IPS-18c (cell line): ENCODE data around the gene KIAA1549.

ENCODE experiments used
- H3K4me3 ChIP-seq: 2 replicates; pipeline ENCODE4 v1.7.0; 2013; ENCODE audit warnings: low read depth, mild to moderate bottlenecking, low read length, moderate library complexity; ENCODE audit not compliant: insufficient read depth
- H3K9me3 ChIP-seq: one replicate; pipeline ENCODE4 v1.6.1; 2013; ENCODE audit warnings: mild to moderate bottlenecking, low read length, moderate library complexity; ENCODE audit not compliant: control insufficient read depth, insufficient read depth

The KIAA1549 gene

DNA sequence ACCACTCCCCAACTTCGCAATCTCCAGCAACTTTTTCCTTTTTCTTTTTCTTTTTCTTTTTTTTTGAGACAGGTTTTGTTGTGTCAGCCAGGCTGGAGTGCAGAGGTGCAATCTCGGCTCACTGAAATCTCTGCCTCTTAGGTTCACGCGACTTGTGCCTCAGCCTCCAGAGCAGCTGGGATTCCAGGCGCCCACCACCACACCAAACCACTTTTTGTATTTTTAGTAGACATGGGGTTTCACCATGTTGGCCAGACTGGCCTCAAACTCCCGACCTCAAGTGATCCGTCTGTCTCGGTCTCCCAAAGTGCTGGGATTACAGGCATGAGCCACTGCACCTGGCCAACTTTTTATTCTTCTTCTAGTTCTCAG is 55.0 kb downstream of the KIAA1549 start:
- no peak overlapping the region for H3K4me3 ChIP-seq
- no peaks in the 10 kb centered on the region for H3K9me3 ChIP-seq

DNA sequence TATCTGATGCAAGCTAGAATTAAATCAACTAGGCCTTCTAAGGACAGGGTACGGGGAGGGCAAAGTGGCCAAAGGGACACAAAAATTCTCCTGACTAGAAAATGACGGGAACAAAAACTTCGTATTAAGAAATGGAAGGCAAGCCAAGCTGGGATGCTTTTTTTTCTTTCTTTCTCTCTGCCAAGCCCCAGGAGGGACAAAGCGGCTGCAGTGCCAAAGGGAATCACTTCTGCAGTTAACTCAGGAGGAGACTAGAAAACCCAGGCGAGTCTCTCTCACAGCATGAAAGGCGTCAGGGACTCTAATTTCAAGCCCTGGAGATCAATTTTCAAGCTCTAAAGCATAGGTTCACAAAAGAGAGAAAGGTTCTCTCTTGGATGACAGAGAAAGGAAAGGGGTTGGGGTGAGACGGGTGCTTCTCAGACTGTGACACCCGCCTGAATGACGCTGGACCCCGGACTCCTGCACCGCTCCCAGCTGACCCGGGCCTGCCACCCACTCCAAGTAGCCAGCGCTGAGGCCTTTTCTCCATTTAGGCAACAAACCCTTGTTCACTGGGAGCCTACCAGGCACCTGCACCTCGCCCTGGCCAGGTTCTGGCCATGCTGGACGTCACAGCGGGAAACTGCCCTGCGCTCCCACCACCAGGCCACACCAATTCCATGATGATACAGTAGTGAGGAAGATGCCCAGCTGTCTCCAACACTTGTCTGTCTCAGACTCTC is 56.5 kb downstream of the KIAA1549 start:
- no peaks in the 10 kb centered on the region for H3K9me3 ChIP-seq
- no peak overlapping the region for H3K4me3 ChIP-seq

DNA sequence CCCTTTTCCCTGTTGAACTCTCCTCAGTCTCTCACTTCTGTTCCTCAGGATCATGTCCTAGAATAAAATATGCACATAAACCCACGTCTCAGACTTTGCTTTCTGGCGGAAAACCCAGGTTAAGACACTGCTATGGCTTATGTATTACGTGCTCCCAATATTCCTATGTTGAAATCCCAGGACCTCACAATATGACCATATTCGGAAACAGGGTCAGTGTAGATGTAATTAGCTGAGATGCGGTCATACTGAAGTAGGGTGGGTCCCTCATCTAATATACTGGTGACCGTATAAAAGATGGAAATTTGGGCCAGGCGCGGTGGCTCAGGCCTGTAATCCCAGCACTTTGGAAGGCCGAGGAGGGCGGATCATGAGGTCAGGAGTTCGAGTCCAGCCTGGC is 59.9 kb downstream of the KIAA1549 start:
- no peak overlapping the region for H3K4me3 ChIP-seq
- no peaks in the 10 kb centered on the region for H3K9me3 ChIP-seq

GRCh38 chr7:138919911-138920310 is 61.3 kb downstream of the KIAA1549 start:
- Histone ChIP-seq H3K4me3 (no peak overlapping the region), H3K9me3 (no peaks in the 10 kb centered on the region)

DNA sequence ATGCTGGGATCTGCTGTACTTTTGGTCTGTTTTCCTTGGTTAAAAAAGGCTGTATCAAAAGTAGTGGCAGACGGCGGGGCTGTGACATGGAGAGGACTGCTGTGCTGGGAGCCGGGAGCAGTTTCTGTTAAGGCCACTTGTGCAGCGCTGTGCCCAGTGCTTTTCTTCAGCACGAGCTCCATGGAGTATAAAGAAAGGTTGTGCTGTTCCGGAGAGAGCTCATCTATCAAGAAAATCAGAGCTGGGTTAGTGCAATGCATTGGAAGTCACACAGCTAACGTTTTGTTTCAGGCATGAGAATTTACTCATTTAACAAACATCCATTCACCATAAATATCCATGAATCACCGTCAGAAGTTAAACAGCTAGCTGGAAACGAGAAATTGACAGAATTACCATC is 62.0 kb downstream of the KIAA1549 start:
- Histone ChIP-seq H3K9me3 (no peaks in the 10 kb centered on the region), H3K4me3 (no peak overlapping the region)

GRCh38 chr7:138918756-138919155 is 62.4 kb downstream of the KIAA1549 start:
- no peak overlapping the region for H3K4me3 ChIP-seq
- no peaks in the 10 kb centered on the region for H3K9me3 ChIP-seq

DNA sequence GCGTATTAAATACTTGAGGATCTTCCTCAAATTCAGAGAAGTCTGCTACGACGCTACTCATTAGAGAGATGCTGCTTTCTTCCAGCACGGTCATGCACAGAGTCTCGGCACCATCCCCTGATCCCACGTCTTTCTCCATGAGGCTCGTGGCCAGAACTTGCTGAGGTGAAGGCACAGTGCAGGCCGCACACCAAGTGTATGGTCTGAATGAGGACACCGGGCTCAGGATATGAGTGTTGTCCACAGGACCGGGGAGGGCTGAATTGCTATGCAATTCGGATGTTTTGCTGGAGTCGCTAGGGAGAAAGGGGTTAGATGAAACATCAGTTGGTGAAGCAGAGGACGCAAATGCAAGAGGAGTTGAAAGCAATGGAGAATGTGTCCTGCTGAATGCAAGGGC is 63.0 kb downstream of the KIAA1549 start:
- no peaks in the 10 kb centered on the region for H3K9me3 ChIP-seq
- no peak overlapping the region for H3K4me3 ChIP-seq

DNA sequence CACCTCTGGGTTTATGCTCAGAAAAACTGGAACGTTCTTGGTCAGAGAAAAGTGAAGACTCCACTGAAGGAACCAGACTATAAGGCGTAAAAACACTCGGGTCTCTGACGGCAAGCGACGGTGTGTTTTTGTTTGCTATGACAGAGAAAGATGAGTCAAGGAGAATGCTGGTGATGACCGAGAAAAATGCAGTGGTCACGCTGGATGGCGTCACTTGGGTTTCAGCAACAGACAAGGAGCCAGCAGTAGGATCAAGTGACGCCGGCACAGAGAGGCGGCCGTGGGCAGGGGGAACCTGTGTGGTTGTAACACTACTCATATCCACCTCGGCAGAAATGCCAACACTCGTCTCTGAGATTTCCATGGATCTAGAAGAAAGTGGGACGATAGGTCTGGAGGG is 63.4 kb downstream of the KIAA1549 start:
- no peaks in the 10 kb centered on the region for H3K9me3 ChIP-seq
- no peak overlapping the region for H3K4me3 ChIP-seq

- H3K4me3 ChIP-seq = no peak overlapping the region
Measured at GRCh38 chr7:138916731-138917130, 64.5 kb downstream of the KIAA1549 start.

GRCh38 chr7:138916275-138916674 is 64.9 kb downstream of the KIAA1549 start:
- H3K4me3 ChIP-seq = no peak overlapping the region

More at GRCh38 chr7:138916731-138917130, 64.5 kb downstream of the KIAA1549 start:
- no peaks in the 10 kb centered on the region for H3K9me3 ChIP-seq

DNA sequence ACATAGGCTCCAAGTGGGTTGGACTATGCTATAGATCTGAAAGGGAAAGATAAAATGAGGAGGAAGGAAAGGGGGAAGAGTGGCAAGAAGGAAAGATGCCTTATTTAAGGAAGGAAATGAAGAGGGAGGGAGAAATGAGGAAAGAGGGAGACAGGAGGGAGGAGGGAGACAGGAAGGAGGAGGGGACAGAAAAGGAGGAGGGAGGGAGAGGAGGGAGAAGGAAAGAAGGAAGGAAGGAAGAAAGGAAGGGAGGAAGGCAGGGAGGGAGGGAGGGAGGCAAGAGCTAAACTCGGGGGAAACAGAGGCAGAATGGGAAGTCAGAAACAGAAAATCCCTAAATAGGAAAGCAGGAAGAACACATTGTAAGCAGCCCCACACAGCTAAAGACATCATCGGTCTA is 67.4 kb downstream of the KIAA1549 start:
- H3K4me3 ChIP-seq = no peak overlapping the region
- H3K9me3 ChIP-seq = no peaks in the 10 kb centered on the region

More at GRCh38 chr7:138916275-138916674, 64.9 kb downstream of the KIAA1549 start:
- H3K9me3 ChIP-seq = no peaks in the 10 kb centered on the region

GRCh38 chr7:138911007-138911406 is 70.2 kb downstream of the KIAA1549 start:
- no peaks in the 10 kb centered on the region for H3K9me3 ChIP-seq
- H3K4me3 ChIP-seq = no peak overlapping the region

DNA sequence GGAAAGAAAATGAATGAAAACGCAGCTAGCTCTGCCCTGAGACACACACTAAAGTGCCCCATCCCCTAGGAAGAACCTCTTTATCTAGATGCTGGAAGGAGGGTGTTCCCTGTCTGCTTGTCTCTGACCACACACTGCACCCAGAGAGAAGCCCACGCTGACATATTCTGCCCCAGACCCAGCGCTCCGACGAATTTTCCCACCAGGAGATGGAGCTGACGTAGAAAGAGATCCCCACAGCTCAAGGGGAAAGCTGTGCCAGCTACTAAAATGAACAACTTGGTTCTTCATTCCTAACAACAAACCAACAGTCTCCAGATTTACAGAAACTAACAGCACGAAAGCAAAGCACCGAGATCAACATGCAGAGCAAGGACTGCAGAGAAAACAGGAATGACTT is 73.3 kb downstream of the KIAA1549 start:
- H3K9me3 ChIP-seq = no peaks in the 10 kb centered on the region

GRCh38 chr7:138907201-138907847 is 73.9 kb downstream of the KIAA1549 start:
- H3K9me3 ChIP-seq = no peaks in the 10 kb centered on the region
- no peak overlapping the region for H3K4me3 ChIP-seq

More for the DNA sequence above, 73.3 kb downstream of the KIAA1549 start:
- H3K4me3 ChIP-seq = no peak overlapping the region

DNA sequence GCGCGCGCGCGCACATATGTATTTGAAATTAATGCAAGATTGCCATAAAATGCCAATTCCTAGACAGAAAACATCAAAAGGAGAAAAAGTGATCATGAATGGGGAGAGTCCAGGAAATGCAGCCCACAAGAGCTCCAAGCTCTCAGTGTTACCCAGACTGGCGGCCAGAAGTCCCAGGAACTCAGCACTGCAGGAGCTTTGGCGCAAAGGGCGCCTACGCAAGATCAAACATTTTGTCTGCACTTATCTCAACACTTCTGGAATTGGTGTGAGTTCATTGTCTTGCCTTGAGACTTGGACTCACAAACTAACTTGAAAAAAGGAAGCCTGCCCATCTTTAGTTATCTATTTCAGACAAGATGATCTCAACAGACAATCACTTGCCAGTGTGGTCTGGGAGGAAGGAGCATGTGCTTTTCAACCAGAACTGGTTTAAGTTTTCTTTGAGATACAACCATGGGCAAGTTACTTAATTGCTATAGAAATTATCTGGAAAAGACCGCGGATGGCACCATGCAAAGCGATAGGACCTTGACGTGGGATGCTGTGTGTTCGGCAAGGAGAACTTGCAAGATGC is 77.2 kb downstream of the KIAA1549 start:
- Histone ChIP-seq H3K9me3 (no peaks in the 10 kb centered on the region), H3K4me3 (no peak overlapping the region)

DNA sequence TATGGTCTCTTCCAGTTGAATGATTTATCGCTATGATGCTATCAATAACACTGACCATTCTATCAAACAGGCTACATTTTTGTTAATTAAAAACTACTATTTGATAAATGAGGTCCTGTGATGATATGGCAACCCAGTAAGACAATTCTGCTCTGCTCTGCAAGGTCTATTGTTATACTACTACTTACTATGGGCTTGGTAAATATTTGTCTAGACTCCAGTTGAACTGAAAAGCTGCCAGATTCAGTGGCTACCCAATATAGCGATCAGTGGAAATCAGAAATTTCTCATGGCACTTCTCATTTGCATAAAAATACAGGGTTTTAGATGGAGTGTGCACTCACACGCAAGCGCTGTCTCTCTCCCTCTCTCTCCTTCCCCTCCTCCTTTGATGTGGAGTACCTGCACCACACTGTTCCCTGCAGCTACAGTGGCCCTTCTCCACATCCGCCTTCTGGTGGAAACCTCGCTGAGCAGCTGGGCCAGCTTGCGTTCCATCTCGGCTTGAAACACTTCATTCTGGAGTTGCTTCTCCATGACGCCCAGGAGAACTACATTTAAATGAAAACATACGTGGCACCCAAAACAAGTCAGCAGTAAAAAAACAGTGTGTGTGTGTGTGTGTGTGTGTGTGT is 77.9 kb downstream of the KIAA1549 start:
- no peak overlapping the region for H3K4me3 ChIP-seq

DNA sequence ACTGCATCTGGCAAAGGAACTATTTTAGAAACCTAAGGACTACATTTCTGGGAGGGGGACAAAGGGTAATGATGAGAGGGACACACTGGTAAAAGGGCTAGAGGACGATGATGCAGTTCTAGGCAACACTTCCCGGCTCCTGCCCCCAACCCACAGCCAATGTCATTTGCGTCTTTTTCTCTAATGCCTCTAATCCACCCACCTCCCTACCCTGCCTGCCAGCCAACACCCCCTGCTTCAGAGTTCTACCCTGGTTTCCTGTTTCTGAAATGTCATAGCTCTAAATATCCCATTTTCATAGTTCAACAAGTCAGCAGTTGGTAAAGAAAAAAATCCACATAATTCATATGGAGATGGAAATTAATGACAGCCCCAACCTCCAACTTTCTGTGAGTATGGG is 79.0 kb downstream of the KIAA1549 start:
- no peak overlapping the region for H3K4me3 ChIP-seq
- no peaks in the 10 kb centered on the region for H3K9me3 ChIP-seq

More for the DNA sequence above, 77.9 kb downstream of the KIAA1549 start:
- no peaks in the 10 kb centered on the region for H3K9me3 ChIP-seq
